Tibial nerve (tissue), 4 donors: ENCODE results near the gene SERPINH1. TPM values are rescaled to one million over a fixed set of nuclear protein-coding genes. Genes with fewer than 3 reads are reported as not detected.

Experiments
- DNase-seq, 2 donors: peaks; one replicate each; pipeline ENCODE4 v3.0.0-alpha.2; 2019; ENCODE audit warnings: low spot score in 2 of 2
- H3K27ac ChIP-seq, 4 donors: fragments of 200-600 bp; sonication (generic) in 3 of 4; one replicate each; pipeline ENCODE4 v1.5.1; 2017 to 2019; ENCODE audit warnings: mild to moderate bottlenecking in 1 of 4
- H3K27me3 ChIP-seq, 2 donors: fragments of 200-600 bp; sonication (generic) in 1 of 2; one replicate each; pipeline versions ENCODE4 v1.5.1 to v1.6.0; 2017 to 2019
- H3K36me3 ChIP-seq, 3 donors: fragments of 200-600 bp; sonication (generic); one replicate each; pipeline ENCODE4 v1.5.1; 2018 to 2019
- H3K4me1 ChIP-seq, 4 donors: fragments of 200-600 bp; sonication (generic) in 3 of 4; one replicate each; pipeline ENCODE4 v1.5.1; 2017 to 2019
- H3K4me3 ChIP-seq, 4 donors: fragments of 200-600 bp; sonication (generic) in 3 of 4; one replicate each; pipeline ENCODE4 v1.5.1; 2017 to 2019; ENCODE audit warnings: mild to moderate bottlenecking in 1 of 4, moderate library complexity in 1 of 4
- H3K9me3 ChIP-seq, 4 donors: fragments of 200-600 bp; sonication (generic) in 3 of 4; one replicate each; pipeline ENCODE4 v1.5.1; 2017 to 2019
- EP300 ChIP-seq, 2 donors: sonication (generic); formaldehyde crosslinking; IDR thresholded peaks; one replicate each; pipeline ENCODE4 v1.6.1; 2017; ENCODE audit warnings: antibody characterized with exemption in 2 of 2, mild to moderate bottlenecking in 1 of 2
- POLR2A ChIP-seq, 2 donors: fragments of 450-650 bp; IDR thresholded peaks; one replicate each; pipeline ENCODE4 v1.6.1; 2017; ENCODE audit warnings: antibody characterized with exemption in 2 of 2, mild to moderate bottlenecking in 2 of 2, moderate library complexity in 2 of 2
- WGBS, 2 donors: methylation state at CpG; one replicate each; pipeline ENCODE4 v1.1.5; 2018; 5-methylcytosine and 5-hydroxymethylcytosine counted together
- total RNA-seq, 4 donors: library from RNA; depleted of rRNA; stranded (reverse); fragments of >200 nt; gene quantifications; one replicate each; pipeline ENCODE4 v1.1.0, GENCODE V29; 2016
- TF ChIP-seq, protein P1 (sequence below), 5 experiments: fragments of 200-600 bp in 3 of 5; fragments of 450-650 bp in 2 of 5; sonication (generic) in 3 of 5; IDR thresholded peaks; one replicate each; pipeline ENCODE4 v1.5.1; 2016 to 2019; ENCODE audit warnings: antibody characterized with exemption in 5 of 5, mild to moderate bottlenecking in 3 of 5, moderate library complexity in 2 of 5

Gene SERPINH1
- total RNA-seq, 4 donors from 2014 or later = 151 to 358 (median 184) TPM

DNA sequence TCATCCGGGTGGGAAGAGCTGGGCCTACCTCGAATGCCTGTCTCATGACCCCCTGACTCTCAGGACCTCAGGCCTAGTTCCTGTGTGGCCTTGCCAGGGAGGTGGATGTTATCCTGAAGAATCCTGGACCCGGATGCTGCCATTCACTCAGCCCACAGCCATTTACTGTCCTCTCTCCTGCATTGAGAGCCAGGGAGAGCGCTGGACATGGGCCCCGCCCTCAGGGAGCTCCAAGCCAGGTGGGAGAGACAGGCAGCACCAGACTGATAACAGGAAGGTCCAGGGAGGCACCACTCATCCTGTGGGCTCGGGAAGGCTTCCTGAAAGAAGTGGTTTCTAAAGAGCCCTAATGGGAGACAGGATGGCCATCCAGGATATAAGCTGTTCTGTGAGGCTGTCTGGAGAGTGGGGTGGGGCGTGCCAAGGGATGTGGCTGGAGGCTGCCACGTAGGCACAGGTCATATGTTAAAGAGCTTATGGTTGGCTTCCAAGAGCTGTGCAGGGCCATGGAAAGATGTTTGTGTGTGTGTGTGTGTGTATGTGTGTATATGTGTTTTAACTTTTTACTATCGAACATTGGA lies 8.6 kb downstream of the SERPINH1 start:
- TF ChIP-seq POLR2A (IDR thresholded peaks at IDR 0.05) (no peak), EP300 (IDR thresholded peaks at IDR 0.05) (no peak)
- TF ChIP-seq, protein P1, sequence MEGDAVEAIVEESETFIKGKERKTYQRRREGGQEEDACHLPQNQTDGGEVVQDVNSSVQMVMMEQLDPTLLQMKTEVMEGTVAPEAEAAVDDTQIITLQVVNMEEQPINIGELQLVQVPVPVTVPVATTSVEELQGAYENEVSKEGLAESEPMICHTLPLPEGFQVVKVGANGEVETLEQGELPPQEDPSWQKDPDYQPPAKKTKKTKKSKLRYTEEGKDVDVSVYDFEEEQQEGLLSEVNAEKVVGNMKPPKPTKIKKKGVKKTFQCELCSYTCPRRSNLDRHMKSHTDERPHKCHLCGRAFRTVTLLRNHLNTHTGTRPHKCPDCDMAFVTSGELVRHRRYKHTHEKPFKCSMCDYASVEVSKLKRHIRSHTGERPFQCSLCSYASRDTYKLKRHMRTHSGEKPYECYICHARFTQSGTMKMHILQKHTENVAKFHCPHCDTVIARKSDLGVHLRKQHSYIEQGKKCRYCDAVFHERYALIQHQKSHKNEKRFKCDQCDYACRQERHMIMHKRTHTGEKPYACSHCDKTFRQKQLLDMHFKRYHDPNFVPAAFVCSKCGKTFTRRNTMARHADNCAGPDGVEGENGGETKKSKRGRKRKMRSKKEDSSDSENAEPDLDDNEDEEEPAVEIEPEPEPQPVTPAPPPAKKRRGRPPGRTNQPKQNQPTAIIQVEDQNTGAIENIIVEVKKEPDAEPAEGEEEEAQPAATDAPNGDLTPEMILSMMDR (IDR thresholded peaks at IDR 0.05) = no peak
- WGBS, 2 donors = 58 to 60% methylated on average over 4 to 9 of the region's 9 CpGs
- DNase-seq = no peak
- no peaks in the 10 kb centered on the region for H3K27me3 ChIP-seq
- H3K9me3 ChIP-seq = no peaks in the 10 kb centered on the region
- peaks cover 9 to 83% (median 16%) of the 10 kb centered on the region in 3 donors for H3K36me3 ChIP-seq
- H3K27ac ChIP-seq = peak overlapping the region in 2 of 4 donors; percentile 32 to 40
- peaks cover 0 to 47% (median 7%) of the 10 kb centered on the region in 4 donors for H3K4me1 ChIP-seq
- H3K4me3 ChIP-seq = no peak overlapping the region

DNA sequence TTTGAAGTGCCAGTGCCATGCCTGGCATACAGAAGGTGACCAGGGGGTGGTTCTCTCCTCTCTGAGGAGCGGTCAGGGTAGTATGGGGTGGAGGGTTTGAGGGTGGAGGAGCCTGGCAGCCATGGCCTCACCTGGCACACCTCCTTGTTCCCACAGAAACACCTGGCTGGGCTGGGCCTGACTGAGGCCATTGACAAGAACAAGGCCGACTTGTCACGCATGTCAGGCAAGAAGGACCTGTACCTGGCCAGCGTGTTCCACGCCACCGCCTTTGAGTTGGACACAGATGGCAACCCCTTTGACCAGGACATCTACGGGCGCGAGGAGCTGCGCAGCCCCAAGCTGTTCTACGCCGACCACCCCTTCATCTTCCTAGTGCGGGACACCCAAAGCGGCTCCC lies 9.6 kb downstream of the SERPINH1 start:
- no peaks in the 10 kb centered on the region for H3K27me3 ChIP-seq
- peaks cover 0 to 47% (median 3%) of the 10 kb centered on the region in 4 donors for H3K4me1 ChIP-seq
- peaks cover 9 to 74% (median 16%) of the 10 kb centered on the region in 3 donors for H3K36me3 ChIP-seq
- H3K9me3 ChIP-seq = no peaks in the 10 kb centered on the region
- WGBS, 2 donors = 91 to 93% methylated on average over 5 to 14 of the region's 14 CpGs
- no peak for DNase-seq
- TF ChIP-seq EP300 (IDR thresholded peaks at IDR 0.05) (no peak), POLR2A (IDR thresholded peaks at IDR 0.05) (no peak)
- TF ChIP-seq, protein P1 (IDR thresholded peaks at IDR 0.05) = no peak
- H3K27ac ChIP-seq = no peak overlapping the region
- H3K4me3 ChIP-seq = no peak overlapping the region

DNA sequence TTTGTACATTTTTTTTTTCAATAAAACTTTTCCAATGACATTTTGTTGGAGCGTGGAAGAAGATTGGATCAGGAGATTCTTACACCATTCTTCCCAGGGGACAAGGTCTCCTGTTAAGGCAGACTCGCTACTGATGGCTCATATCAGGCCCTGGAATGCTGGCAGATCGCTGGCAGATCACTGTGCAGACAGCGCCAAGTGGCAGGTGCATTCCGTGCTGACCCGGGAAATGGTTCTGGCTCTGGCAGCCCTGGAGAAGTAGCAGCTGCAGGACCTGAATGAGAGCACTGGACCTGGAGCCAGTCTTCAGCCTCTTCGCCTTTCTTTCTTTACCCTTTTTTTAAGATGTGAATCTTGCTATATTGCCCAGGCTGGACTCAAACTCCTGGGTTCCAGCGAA lies 10.7 kb downstream of the SERPINH1 start:
- WGBS, 2 donors = 71 to 73% methylated on average over 8 of the region's 8 CpGs
- no peaks in the 10 kb centered on the region for H3K27me3 ChIP-seq
- H3K4me1 ChIP-seq = peaks cover 0 to 43% (median 7%) of the 10 kb centered on the region in 4 donors
- H3K9me3 ChIP-seq = no peaks in the 10 kb centered on the region
- peaks cover 9 to 63% (median 16%) of the 10 kb centered on the region in 3 donors for H3K36me3 ChIP-seq
- TF ChIP-seq POLR2A (IDR thresholded peaks at IDR 0.05) (no peak), EP300 (IDR thresholded peaks at IDR 0.05) (no peak)
- TF ChIP-seq, protein P1 (IDR thresholded peaks at IDR 0.05) = no peak
- no peak overlapping the region for H3K4me3 ChIP-seq
- no peak overlapping the region for H3K27ac ChIP-seq
- no peak for DNase-seq

DNA sequence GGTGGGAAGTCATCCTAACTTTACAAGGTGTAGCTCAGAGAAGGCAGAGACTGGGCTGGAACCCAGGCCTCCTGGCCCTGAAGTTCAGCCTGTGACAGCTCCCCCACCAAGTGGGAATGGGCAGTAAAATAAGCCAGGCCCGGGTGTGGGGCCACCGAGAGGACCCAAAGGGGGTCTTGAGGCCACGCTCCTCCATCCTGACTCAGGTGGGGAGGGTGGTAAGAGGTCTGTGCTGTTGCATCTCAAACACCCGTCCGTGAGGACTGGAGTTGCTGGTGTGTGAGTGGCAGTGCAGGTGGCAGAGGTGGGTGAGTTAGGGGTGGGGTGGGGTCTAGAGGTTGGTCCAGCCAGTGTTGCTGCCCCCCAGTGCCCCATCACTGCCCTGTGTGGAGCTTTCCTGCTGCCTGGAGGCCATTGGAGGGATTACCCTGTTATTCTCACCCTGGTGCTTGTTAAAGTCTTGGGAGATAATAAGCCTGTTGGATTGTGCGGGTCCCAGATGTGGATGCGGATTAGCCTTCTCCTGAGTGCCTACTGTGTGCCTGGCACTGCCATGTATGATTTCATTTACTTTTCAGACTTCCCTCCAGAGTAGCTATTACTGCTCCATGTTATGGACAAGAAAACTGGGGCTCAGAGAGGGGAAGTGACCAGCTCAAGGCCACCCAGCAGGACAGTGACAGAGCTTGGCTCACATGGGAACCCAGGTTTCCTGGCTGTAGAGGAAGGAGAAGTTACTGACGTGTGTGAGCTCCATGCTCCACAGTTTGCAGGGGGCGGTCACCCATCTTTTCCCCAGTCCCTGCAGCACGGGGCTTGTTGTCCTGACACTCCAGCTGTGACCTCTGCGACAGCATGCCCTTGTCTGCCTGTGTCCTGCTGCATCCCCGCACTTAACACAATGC lies 12.9 kb downstream of the SERPINH1 start:
- 60 to 66% methylated on average over 12 of the region's 12 CpGs for WGBS, 2 donors
- no peak overlapping the region for H3K4me3 ChIP-seq
- no peak for DNase-seq
- H3K9me3 ChIP-seq = no peaks in the 10 kb centered on the region
- H3K36me3 ChIP-seq = peaks cover 0 to 43% (median 7%) of the 10 kb centered on the region in 3 donors
- H3K27me3 ChIP-seq = no peaks in the 10 kb centered on the region
- H3K27ac ChIP-seq = no peak overlapping the region
- peaks cover 0 to 32% (median 7%) of the 10 kb centered on the region in 4 donors for H3K4me1 ChIP-seq
- TF ChIP-seq POLR2A (IDR thresholded peaks at IDR 0.05) (no peak), EP300 (IDR thresholded peaks at IDR 0.05) (no peak)
- TF ChIP-seq, protein P1 (IDR thresholded peaks at IDR 0.05) = peak in 1 of 5 experiments; percentile 19

DNA sequence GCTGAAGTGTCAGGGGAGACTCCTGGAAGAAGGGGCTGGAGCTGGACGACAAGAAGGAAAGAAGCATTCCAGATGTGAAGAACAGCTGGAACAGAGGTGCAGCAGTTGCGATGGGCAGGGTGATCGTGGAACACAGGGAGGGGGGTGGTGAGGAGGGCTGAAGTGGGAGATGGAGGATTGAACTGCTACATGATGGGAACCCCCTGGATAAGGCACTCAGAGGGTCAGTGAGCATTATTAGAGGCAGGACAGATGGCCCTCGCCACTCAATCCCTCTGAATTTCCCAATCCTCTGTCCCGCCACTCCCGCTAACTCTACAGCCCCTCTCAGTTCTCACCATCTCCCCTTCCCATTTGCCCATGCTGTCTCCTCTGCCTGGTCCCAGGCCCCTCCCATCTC lies 14.0 kb downstream of the SERPINH1 start:
- Histone ChIP-seq H3K27ac (peak overlapping the region in 3 of 4 donors; percentile 54 to 84 (median 62)), H3K9me3 (no peaks in the 10 kb centered on the region), H3K4me1 (peaks cover 0 to 25% (median 7%) of the 10 kb centered on the region in 4 donors), H3K36me3 (peaks cover 0 to 32% (median 6%) of the 10 kb centered on the region in 3 donors), H3K4me3 (no peak overlapping the region), H3K27me3 (no peaks in the 10 kb centered on the region)
- TF ChIP-seq POLR2A (IDR thresholded peaks at IDR 0.05) (no peak), EP300 (IDR thresholded peaks at IDR 0.05) (no peak)
- TF ChIP-seq, protein P1 (IDR thresholded peaks at IDR 0.05) = no peak
- WGBS, 2 donors = 70 to 78% methylated on average over 6 of the region's 6 CpGs
- no peak for DNase-seq
